ENCODE data around the gene CASQ2.

Gene CASQ2

GRCh38 chr1:115672224-115673009, 96.1 kb downstream of the CASQ2 start:
- DNase-seq (ENCODE audit: low read depth, low spot score), result no peak
- peak overlapping the region; percentile 65 for H3K4me3 ChIP-seq (ENCODE audit: low read length)

GRCh38 chr1:115671176-115671934, 97.2 kb downstream of the CASQ2 start:
- no peak for DNase-seq (ENCODE audit: low read depth, low spot score)

GRCh38 chr1:115670476-115671175, 97.9 kb downstream of the CASQ2 start:
- peak; percentile 94 for DNase-seq (ENCODE audit: low read depth, low spot score)
- peak overlapping the region; percentile 65 for H3K4me3 ChIP-seq (ENCODE audit: low read length)

More at GRCh38 chr1:115671176-115671934, 97.2 kb downstream of the CASQ2 start:
- H3K4me3 ChIP-seq (ENCODE audit: low read length), result peak overlapping the region; percentile 65

- H3K4me3 ChIP-seq (ENCODE audit: low read length), result no peak overlapping the region
- DNase-seq (ENCODE audit: low read depth, low spot score), result no peak
These were observed 98.6 kb downstream of the CASQ2 start for GRCh38 chr1:115669886-115670285.

- DNase-seq (ENCODE audit: low read depth, low spot score), result peak; percentile 77
- no peak overlapping the region for H3K4me3 ChIP-seq (ENCODE audit: low read length)
These were observed 99.4 kb downstream of the CASQ2 start for GRCh38 chr1:115669002-115669673.

GRCh38 chr1:115668579-115668978, 99.9 kb downstream of the CASQ2 start:
- no peak for DNase-seq (ENCODE audit: low read depth, low spot score)

GRCh38 chr1:115666702-115667101, 101.8 kb downstream of the CASQ2 start:
- no peak for DNase-seq (ENCODE audit: low read depth, low spot score)
- no peak overlapping the region for H3K4me3 ChIP-seq (ENCODE audit: low read length)

More at GRCh38 chr1:115668579-115668978, 99.9 kb downstream of the CASQ2 start:
- no peak overlapping the region for H3K4me3 ChIP-seq (ENCODE audit: low read length)

GRCh38 chr1:115666206-115666605, 102.3 kb downstream of the CASQ2 start:
- H3K4me3 ChIP-seq (ENCODE audit: low read length), result no peak overlapping the region

GRCh38 chr1:115665319-115666096, 103.0 kb downstream of the CASQ2 start:
- no peak overlapping the region for H3K4me3 ChIP-seq (ENCODE audit: low read length)
- DNase-seq (ENCODE audit: low read depth, low spot score), result no peak

More at GRCh38 chr1:115666206-115666605, 102.3 kb downstream of the CASQ2 start:
- no peak for DNase-seq (ENCODE audit: low read depth, low spot score)

- DNase-seq (ENCODE audit: low read depth, low spot score), result no peak
- H3K4me3 ChIP-seq (ENCODE audit: low read length), result no peak overlapping the region
These were observed 107.4 kb downstream of the CASQ2 start for GRCh38 chr1:115661157-115661556.

GRCh38 chr1:115660151-115660550, 108.4 kb downstream of the CASQ2 start:
- no peak for DNase-seq (ENCODE audit: low read depth, low spot score)
- no peak overlapping the region for H3K4me3 ChIP-seq (ENCODE audit: low read length)

- H3K4me3 ChIP-seq (ENCODE audit: low read length), result no peak overlapping the region
- no peak for DNase-seq (ENCODE audit: low read depth, low spot score)
These were observed 109.9 kb downstream of the CASQ2 start for GRCh38 chr1:115658646-115659045.

- peak overlapping the region; percentile 7; the same call in 1 of the 2 replicates for H3K4me3 ChIP-seq (ENCODE audit: low read length)
- peak; percentile 62 for DNase-seq (ENCODE audit: low read depth, low spot score)
These were observed 111.9 kb downstream of the CASQ2 start for GRCh38 chr1:115656461-115657077.

- DNase-seq (ENCODE audit: low read depth, low spot score), result no peak
- peak overlapping the region; percentile 14 for H3K4me3 ChIP-seq (ENCODE audit: low read length)
These were observed 112.6 kb downstream of the CASQ2 start for GRCh38 chr1:115655916-115656315.

GRCh38 chr1:115655306-115655663, 113.2 kb downstream of the CASQ2 start:
- peak overlapping the region; percentile 27 for H3K4me3 ChIP-seq (ENCODE audit: low read length)
- peak; percentile 87 for DNase-seq (ENCODE audit: low read depth, low spot score)

GRCh38 chr1:115654663-115655305, 113.7 kb downstream of the CASQ2 start:
- peak overlapping the region; percentile 27 for H3K4me3 ChIP-seq (ENCODE audit: low read length)
- DNase-seq (ENCODE audit: low read depth, low spot score), result no peak

- DNase-seq (ENCODE audit: low read depth, low spot score), result no peak
- H3K4me3 ChIP-seq (ENCODE audit: low read length), result peak overlapping the region; percentile 20; the same call in 1 of the 2 replicates
These were observed 114.4 kb downstream of the CASQ2 start for GRCh38 chr1:115654125-115654524.

All from Jurkat, Clone E6-1 (cell line).